Activated naive CD4-positive, alpha-beta T cell treated with anti-CD3 and anti-CD28 coated beads, Interleukin-2, amount 10 ng/mL, durations not matched to agents 7 days and 5 days (primary cell): ENCODE measurements around the gene CORO2B.

ENCODE experiments used
- CTCF ChIA-PET: fragments of 350-600 bp; sonication (Branson Sonifier 250); formaldehyde crosslinking; loops from one replicate; lab custom pipeline; 2021; ENCODE audit warnings: antibody characterized with exemption; lab: Charles Lee
- DNase-seq: peaks from one replicate; pipeline ENCODE4 v3.0.0-alpha.2; 2020
- H3K27ac Mint-ChIP-seq: one replicate; pipeline ENCODE4 v1.8.0; 2021; ENCODE audit warnings: mild to moderate bottlenecking, moderate library complexity, mixed read lengths
- H3K27me3 Mint-ChIP-seq: one replicate; pipeline ENCODE4 v1.8.0; 2021; ENCODE audit warnings: mild to moderate bottlenecking, mixed read lengths
- H3K36me3 Mint-ChIP-seq: one replicate; pipeline ENCODE4 v1.8.0; 2021; ENCODE audit warnings: mixed read lengths
- H3K4me1 Mint-ChIP-seq: one replicate; pipeline ENCODE4 v1.8.0; 2021; ENCODE audit warnings: mixed read lengths
- H3K4me3 Mint-ChIP-seq: one replicate; pipeline ENCODE4 v1.8.0; 2021; ENCODE audit warnings: mild to moderate bottlenecking, moderate library complexity, mixed read lengths
- H3K9me3 Mint-ChIP-seq: one replicate; pipeline ENCODE4 v1.8.0; 2021; ENCODE audit warnings: mixed read lengths

The CORO2B gene

GRCh38 chr15:68697711-68698690 lies 119.2 kb downstream of the CORO2B start:
- H3K27ac Mint-ChIP-seq = no peak overlapping the region
- H3K36me3 Mint-ChIP-seq = no peaks in the 10 kb centered on the region
- H3K4me1 Mint-ChIP-seq = peaks cover 8% of the 10 kb centered on the region
- H3K4me3 Mint-ChIP-seq = no peak overlapping the region
- CTCF ChIA-PET = no interaction called here
- peaks cover 24% of the 10 kb centered on the region for H3K27me3 Mint-ChIP-seq
- no peak for DNase-seq
- no peaks in the 10 kb centered on the region for H3K9me3 Mint-ChIP-seq

GRCh38 chr15:68698708-68699107 lies 119.9 kb downstream of the CORO2B start:
- Mint-ChIP-seq H3K4me1 (peaks cover 2% of the 10 kb centered on the region), H3K9me3 (no peaks in the 10 kb centered on the region), H3K4me3 (no peak overlapping the region), H3K36me3 (no peaks in the 10 kb centered on the region), H3K27me3 (peaks cover 24% of the 10 kb centered on the region), H3K27ac (no peak overlapping the region)
- CTCF ChIA-PET = interaction anchor here (0.5 kb wide), 1 partner anchor 330 kb away, joined by 4 read pairs; no protein-coding TSS in a partner anchor
- no peak for DNase-seq

GRCh38 chr15:68699124-68699880 lies 120.5 kb downstream of the CORO2B start:
- H3K9me3 Mint-ChIP-seq = no peaks in the 10 kb centered on the region
- peaks cover 24% of the 10 kb centered on the region for H3K27me3 Mint-ChIP-seq
- H3K27ac Mint-ChIP-seq = no peak overlapping the region

GRCh38 chr15:68699881-68700454 lies 121.2 kb downstream of the CORO2B start:
- Mint-ChIP-seq H3K36me3 (no peaks in the 10 kb centered on the region), H3K4me1 (no peaks in the 10 kb centered on the region), H3K4me3 (no peak overlapping the region), H3K27ac (no peak overlapping the region), H3K9me3 (no peaks in the 10 kb centered on the region), H3K27me3 (peaks cover 30% of the 10 kb centered on the region)
- CTCF ChIA-PET = interaction anchor here (2.0 kb wide), 1 partner anchor 26 kb away, joined by 5 read pairs; no protein-coding TSS in a partner anchor
- DNase-seq = no peak

More at GRCh38 chr15:68699124-68699880, 120.5 kb downstream of the CORO2B start:
- Mint-ChIP-seq H3K4me3 (no peak overlapping the region), H3K36me3 (no peaks in the 10 kb centered on the region), H3K4me1 (no peaks in the 10 kb centered on the region)
- CTCF ChIA-PET = interaction anchor here (0.5 kb wide), 1 partner anchor 329 kb away, joined by 4 read pairs; no protein-coding TSS in a partner anchor
- no peak for DNase-seq

GRCh38 chr15:68700455-68701123 lies 121.8 kb downstream of the CORO2B start:
- H3K4me1 Mint-ChIP-seq = no peaks in the 10 kb centered on the region
- no peak overlapping the region for H3K4me3 Mint-ChIP-seq
- H3K27ac Mint-ChIP-seq = no peak overlapping the region
- no peak for DNase-seq
- peaks cover 36% of the 10 kb centered on the region for H3K27me3 Mint-ChIP-seq
- H3K36me3 Mint-ChIP-seq = no peaks in the 10 kb centered on the region
- CTCF ChIA-PET = interaction anchor here (2.0 kb wide), 1 partner anchor 27 kb away, joined by 5 read pairs; no protein-coding TSS in a partner anchor
- H3K9me3 Mint-ChIP-seq = no peaks in the 10 kb centered on the region

- H3K4me3 Mint-ChIP-seq = no peak overlapping the region
- no peak for DNase-seq
- no peaks in the 10 kb centered on the region for H3K9me3 Mint-ChIP-seq
- H3K27me3 Mint-ChIP-seq = peaks cover 49% of the 10 kb centered on the region
- CTCF ChIA-PET = interaction anchor here (2.0 kb wide), 1 partner anchor 28 kb away, joined by 5 read pairs; no protein-coding TSS in a partner anchor
- H3K27ac Mint-ChIP-seq = no peak overlapping the region
- H3K36me3 Mint-ChIP-seq = no peaks in the 10 kb centered on the region
- no peaks in the 10 kb centered on the region for H3K4me1 Mint-ChIP-seq
Measured at GRCh38 chr15:68701886-68702285, 123.1 kb downstream of the CORO2B start.

GRCh38 chr15:68704496-68705021 lies 125.8 kb downstream of the CORO2B start:
- no peak overlapping the region for H3K4me3 Mint-ChIP-seq
- CTCF ChIA-PET = interaction anchor here (1.0 to 1.4 kb wide), 3 partner anchors 14 to 31 kb away, joined by 3 to 5 read pairs (median 4); no protein-coding TSS in a partner anchor

GRCh38 chr15:68706256-68706655 lies 127.5 kb downstream of the CORO2B start:
- Mint-ChIP-seq H3K27ac (no peak overlapping the region), H3K4me3 (no peak overlapping the region), H3K4me1 (no peaks in the 10 kb centered on the region), H3K36me3 (no peaks in the 10 kb centered on the region), H3K27me3 (peaks cover 36% of the 10 kb centered on the region), H3K9me3 (no peaks in the 10 kb centered on the region)
- no peak for DNase-seq
- CTCF ChIA-PET = no interaction called here

More at GRCh38 chr15:68704496-68705021, 125.8 kb downstream of the CORO2B start:
- no peaks in the 10 kb centered on the region for H3K4me1 Mint-ChIP-seq
- H3K27me3 Mint-ChIP-seq = peaks cover 43% of the 10 kb centered on the region
- no peak overlapping the region for H3K27ac Mint-ChIP-seq
- H3K36me3 Mint-ChIP-seq = no peaks in the 10 kb centered on the region
- no peaks in the 10 kb centered on the region for H3K9me3 Mint-ChIP-seq
- DNase-seq = no peak

GRCh38 chr15:68706931-68707330 lies 128.1 kb downstream of the CORO2B start:
- DNase-seq = no peak
- Mint-ChIP-seq H3K4me3 (no peak overlapping the region), H3K4me1 (no peaks in the 10 kb centered on the region), H3K36me3 (no peaks in the 10 kb centered on the region), H3K27ac (no peak overlapping the region), H3K27me3 (peaks cover 43% of the 10 kb centered on the region), H3K9me3 (no peaks in the 10 kb centered on the region)
- CTCF ChIA-PET = no interaction called here

GRCh38 chr15:68707386-68707785 lies 128.6 kb downstream of the CORO2B start:
- H3K27ac Mint-ChIP-seq = no peak overlapping the region
- DNase-seq = no peak
- H3K9me3 Mint-ChIP-seq = no peaks in the 10 kb centered on the region
- peaks cover 40% of the 10 kb centered on the region for H3K27me3 Mint-ChIP-seq
- H3K4me1 Mint-ChIP-seq = no peaks in the 10 kb centered on the region
- no peak overlapping the region for H3K4me3 Mint-ChIP-seq
- no peaks in the 10 kb centered on the region for H3K36me3 Mint-ChIP-seq
- CTCF ChIA-PET = no interaction called here

GRCh38 chr15:68709876-68710275 lies 131.1 kb downstream of the CORO2B start:
- H3K9me3 Mint-ChIP-seq = no peaks in the 10 kb centered on the region
- H3K27ac Mint-ChIP-seq = no peak overlapping the region
- CTCF ChIA-PET = no interaction called here
- no peak for DNase-seq
- no peaks in the 10 kb centered on the region for H3K4me1 Mint-ChIP-seq
- no peak overlapping the region for H3K4me3 Mint-ChIP-seq
- H3K27me3 Mint-ChIP-seq = peaks cover 37% of the 10 kb centered on the region
- no peaks in the 10 kb centered on the region for H3K36me3 Mint-ChIP-seq

- no peak for DNase-seq
- Mint-ChIP-seq H3K27me3 (peaks cover 31% of the 10 kb centered on the region), H3K36me3 (no peaks in the 10 kb centered on the region), H3K9me3 (no peaks in the 10 kb centered on the region), H3K4me1 (no peaks in the 10 kb centered on the region), H3K4me3 (no peak overlapping the region), H3K27ac (no peak overlapping the region)
- CTCF ChIA-PET = no interaction called here
Measured at GRCh38 chr15:68710536-68710935, 131.7 kb downstream of the CORO2B start.

GRCh38 chr15:68711406-68711805 lies 132.6 kb downstream of the CORO2B start:
- H3K4me1 Mint-ChIP-seq = no peaks in the 10 kb centered on the region
- H3K9me3 Mint-ChIP-seq = no peaks in the 10 kb centered on the region
- H3K27me3 Mint-ChIP-seq = peaks cover 22% of the 10 kb centered on the region
- H3K4me3 Mint-ChIP-seq = no peak overlapping the region
- no peak overlapping the region for H3K27ac Mint-ChIP-seq
- CTCF ChIA-PET = no interaction called here
- H3K36me3 Mint-ChIP-seq = no peaks in the 10 kb centered on the region
- no peak for DNase-seq
